ENCODE data around the gene PRKD2.

Gene PRKD2

DNA sequence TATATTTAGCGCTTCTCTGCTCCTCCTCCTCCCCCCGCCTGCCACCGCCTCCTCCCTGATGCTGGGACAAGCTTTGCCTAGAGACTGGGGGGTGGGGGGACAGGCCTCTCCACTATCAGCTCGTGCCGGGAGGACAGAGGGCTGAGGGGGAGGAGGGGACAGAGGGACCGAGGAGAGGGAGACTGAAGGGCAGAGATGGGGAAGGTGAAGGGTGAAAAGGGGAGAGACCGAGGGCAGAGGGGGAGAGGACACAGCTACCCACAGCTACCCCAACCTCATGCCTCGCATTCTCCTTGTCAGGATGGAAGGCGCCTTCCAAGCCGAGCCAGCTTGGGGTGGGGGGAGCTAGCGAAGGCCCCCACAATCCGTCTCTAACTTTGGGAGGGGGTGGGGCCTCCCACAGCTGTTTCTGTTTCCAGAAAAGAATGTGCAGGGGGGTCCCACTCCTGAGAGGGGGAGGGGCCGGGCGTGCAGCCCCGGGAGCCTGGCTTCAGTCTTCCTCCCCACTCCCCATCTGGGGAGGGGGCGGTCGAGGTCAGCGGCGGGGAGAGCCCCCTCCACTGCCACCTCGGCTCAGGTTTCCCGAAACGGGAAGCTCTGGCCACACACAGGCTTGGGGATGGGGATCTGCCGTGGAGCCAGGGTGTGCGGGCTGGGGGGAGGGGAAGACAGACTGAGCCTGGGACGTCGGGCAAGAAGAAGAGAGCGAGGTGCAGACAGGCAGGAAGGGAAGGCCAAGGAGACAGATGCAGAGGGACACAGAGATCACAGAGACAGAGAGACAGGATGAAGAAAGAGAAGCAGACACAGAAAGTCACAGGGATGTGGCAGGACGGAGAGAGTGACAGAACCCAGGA is 57.5 kb downstream of the PRKD2 start (continued):
- TF ChIP-seq, protein P1, sequence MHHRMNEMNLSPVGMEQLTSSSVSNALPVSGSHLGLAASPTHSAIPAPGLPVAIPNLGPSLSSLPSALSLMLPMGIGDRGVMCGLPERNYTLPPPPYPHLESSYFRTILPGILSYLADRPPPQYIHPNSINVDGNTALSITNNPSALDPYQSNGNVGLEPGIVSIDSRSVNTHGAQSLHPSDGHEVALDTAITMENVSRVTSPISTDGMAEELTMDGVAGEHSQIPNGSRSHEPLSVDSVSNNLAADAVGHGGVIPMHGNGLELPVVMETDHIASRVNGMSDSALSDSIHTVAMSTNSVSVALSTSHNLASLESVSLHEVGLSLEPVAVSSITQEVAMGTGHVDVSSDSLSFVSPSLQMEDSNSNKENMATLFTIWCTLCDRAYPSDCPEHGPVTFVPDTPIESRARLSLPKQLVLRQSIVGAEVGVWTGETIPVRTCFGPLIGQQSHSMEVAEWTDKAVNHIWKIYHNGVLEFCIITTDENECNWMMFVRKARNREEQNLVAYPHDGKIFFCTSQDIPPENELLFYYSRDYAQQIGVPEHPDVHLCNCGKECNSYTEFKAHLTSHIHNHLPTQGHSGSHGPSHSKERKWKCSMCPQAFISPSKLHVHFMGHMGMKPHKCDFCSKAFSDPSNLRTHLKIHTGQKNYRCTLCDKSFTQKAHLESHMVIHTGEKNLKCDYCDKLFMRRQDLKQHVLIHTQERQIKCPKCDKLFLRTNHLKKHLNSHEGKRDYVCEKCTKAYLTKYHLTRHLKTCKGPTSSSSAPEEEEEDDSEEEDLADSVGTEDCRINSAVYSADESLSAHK (tag by site-specific recombination; IDR thresholded peaks at IDR 0.05), result no peak
- TF ChIP-seq REPIN1 (tag by site-specific recombination; IDR thresholded peaks at IDR 0.05; ENCODE audit: low read depth) (no peak), ZNF423 (tag by site-specific recombination; IDR thresholded peaks at IDR 0.05) (no peak), TRIM28 (IDR thresholded peaks at IDR 0.05; ENCODE audit: borderline replicate concordance, low read length) (no peak), ZNF324 (tag by site-specific recombination; IDR thresholded peaks at IDR 0.05) (no peak), ZNF791 (tag by site-specific recombination; IDR thresholded peaks at IDR 0.05) (no peak), ZNF843 (tag by site-specific recombination; IDR thresholded peaks at IDR 0.05) (no peak), KLF7 (tag by site-specific recombination; IDR thresholded peaks at IDR 0.05; ENCODE audit: borderline replicate concordance) (no peak), ZNF48 (tag by site-specific recombination; IDR thresholded peaks at IDR 0.05) (no peak), ZNF548 (tag by site-specific recombination; IDR thresholded peaks at IDR 0.05) (no peak), MZF1 (tag by site-specific recombination; IDR thresholded peaks at IDR 0.05; ENCODE audit: borderline replicate concordance) (peak; percentile 94), ZNF610 (tag by site-specific recombination; IDR thresholded peaks at IDR 0.05; ENCODE audit: borderline replicate concordance) (no peak), ZNF416 (tag by site-specific recombination; IDR thresholded peaks at IDR 0.05) (no peak), KLF1 (tag by site-specific recombination; IDR thresholded peaks at IDR 0.05) (no peak), ZNF596 (tag by site-specific recombination; IDR thresholded peaks at IDR 0.05) (peak; percentile 37; the same call in 1 of the 2 replicates), OSR2 (tag by site-specific recombination; IDR thresholded peaks at IDR 0.05) (no peak), RBAK (tag by site-specific recombination; IDR thresholded peaks at IDR 0.05) (no peak)
- TF ChIP-seq, protein P2, sequence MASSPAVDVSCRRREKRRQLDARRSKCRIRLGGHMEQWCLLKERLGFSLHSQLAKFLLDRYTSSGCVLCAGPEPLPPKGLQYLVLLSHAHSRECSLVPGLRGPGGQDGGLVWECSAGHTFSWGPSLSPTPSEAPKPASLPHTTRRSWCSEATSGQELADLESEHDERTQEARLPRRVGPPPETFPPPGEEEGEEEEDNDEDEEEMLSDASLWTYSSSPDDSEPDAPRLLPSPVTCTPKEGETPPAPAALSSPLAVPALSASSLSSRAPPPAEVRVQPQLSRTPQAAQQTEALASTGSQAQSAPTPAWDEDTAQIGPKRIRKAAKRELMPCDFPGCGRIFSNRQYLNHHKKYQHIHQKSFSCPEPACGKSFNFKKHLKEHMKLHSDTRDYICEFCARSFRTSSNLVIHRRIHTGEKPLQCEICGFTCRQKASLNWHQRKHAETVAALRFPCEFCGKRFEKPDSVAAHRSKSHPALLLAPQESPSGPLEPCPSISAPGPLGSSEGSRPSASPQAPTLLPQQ (tag by site-specific recombination; IDR thresholded peaks at IDR 0.05), result no peak; the same call in 1 of the 2 replicates
- TF ChIP-seq, protein P3, sequence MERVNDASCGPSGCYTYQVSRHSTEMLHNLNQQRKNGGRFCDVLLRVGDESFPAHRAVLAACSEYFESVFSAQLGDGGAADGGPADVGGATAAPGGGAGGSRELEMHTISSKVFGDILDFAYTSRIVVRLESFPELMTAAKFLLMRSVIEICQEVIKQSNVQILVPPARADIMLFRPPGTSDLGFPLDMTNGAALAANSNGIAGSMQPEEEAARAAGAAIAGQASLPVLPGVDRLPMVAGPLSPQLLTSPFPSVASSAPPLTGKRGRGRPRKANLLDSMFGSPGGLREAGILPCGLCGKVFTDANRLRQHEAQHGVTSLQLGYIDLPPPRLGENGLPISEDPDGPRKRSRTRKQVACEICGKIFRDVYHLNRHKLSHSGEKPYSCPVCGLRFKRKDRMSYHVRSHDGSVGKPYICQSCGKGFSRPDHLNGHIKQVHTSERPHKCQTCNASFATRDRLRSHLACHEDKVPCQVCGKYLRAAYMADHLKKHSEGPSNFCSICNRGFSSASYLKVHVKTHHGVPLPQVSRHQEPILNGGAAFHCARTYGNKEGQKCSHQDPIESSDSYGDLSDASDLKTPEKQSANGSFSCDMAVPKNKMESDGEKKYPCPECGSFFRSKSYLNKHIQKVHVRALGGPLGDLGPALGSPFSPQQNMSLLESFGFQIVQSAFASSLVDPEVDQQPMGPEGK (tag by site-specific recombination; IDR thresholded peaks at IDR 0.05), result peak; percentile 68
- TF ChIP-seq, protein P4, sequence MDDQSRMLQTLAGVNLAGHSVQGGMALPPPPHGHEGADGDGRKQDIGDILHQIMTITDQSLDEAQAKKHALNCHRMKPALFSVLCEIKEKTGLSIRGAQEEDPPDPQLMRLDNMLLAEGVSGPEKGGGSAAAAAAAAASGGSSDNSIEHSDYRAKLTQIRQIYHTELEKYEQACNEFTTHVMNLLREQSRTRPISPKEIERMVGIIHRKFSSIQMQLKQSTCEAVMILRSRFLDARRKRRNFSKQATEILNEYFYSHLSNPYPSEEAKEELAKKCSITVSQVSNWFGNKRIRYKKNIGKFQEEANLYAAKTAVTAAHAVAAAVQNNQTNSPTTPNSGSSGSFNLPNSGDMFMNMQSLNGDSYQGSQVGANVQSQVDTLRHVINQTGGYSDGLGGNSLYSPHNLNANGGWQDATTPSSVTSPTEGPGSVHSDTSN (CRISPR knock-in tag; IDR thresholded peaks at IDR 0.05), result no peak
- TF ChIP-seq, protein P5, sequence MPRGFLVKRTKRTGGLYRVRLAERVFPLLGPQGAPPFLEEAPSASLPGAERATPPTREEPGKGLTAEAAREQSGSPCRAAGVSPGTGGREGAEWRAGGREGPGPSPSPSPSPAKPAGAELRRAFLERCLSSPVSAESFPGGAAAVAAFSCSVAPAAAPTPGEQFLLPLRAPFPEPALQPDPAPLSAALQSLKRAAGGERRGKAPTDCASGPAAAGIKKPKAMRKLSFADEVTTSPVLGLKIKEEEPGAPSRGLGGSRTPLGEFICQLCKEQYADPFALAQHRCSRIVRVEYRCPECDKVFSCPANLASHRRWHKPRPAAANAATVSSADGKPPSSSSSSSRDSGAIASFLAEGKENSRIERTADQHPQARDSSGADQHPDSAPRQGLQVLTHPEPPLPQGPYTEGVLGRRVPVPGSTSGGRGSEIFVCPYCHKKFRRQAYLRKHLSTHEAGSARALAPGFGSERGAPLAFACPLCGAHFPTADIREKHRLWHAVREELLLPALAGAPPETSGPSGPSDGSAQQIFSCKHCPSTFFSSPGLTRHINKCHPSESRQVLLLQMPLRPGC (tag by site-specific recombination; IDR thresholded peaks at IDR 0.05), result no peak
- TF ChIP-seq, protein P6, sequence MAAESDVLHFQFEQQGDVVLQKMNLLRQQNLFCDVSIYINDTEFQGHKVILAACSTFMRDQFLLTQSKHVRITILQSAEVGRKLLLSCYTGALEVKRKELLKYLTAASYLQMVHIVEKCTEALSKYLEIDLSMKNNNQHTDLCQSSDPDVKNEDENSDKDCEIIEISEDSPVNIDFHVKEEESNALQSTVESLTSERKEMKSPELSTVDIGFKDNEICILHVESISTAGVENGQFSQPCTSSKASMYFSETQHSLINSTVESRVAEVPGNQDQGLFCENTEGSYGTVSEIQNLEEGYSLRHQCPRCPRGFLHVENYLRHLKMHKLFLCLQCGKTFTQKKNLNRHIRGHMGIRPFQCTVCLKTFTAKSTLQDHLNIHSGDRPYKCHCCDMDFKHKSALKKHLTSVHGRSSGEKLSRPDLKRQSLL (tag by site-specific recombination; IDR thresholded peaks at IDR 0.05), result no peak; the same call in 1 of the 2 replicates
- TF ChIP-seq, protein P7, sequence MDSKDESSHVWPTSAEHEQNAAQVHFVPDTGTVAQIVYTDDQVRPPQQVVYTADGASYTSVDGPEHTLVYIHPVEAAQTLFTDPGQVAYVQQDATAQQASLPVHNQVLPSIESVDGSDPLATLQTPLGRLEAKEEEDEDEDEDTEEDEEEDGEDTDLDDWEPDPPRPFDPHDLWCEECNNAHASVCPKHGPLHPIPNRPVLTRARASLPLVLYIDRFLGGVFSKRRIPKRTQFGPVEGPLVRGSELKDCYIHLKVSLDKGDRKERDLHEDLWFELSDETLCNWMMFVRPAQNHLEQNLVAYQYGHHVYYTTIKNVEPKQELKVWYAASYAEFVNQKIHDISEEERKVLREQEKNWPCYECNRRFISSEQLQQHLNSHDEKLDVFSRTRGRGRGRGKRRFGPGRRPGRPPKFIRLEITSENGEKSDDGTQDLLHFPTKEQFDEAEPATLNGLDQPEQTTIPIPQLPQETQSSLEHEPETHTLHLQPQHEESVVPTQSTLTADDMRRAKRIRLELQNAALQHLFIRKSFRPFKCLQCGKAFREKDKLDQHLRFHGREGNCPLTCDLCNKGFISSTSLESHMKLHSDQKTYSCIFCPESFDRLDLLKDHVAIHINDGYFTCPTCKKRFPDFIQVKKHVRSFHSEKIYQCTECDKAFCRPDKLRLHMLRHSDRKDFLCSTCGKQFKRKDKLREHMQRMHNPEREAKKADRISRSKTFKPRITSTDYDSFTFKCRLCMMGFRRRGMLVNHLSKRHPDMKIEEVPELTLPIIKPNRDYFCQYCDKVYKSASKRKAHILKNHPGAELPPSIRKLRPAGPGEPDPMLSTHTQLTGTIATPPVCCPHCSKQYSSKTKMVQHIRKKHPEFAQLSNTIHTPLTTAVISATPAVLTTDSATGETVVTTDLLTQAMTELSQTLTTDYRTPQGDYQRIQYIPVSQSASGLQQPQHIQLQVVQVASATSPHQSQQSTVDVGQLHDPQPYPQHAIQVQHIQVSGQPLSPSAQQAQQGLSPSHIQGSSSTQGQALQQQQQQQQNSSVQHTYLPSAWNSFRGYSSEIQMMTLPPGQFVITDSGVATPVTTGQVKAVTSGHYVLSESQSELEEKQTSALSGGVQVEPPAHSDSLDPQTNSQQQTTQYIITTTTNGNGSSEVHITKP (tag by site-specific recombination; IDR thresholded peaks at IDR 0.05), result peak; percentile 36
